GM23338 (cell line): ENCODE data around the gene PAK4. TPM values are rescaled to one million over a fixed set of nuclear protein-coding genes. Genes with fewer than 3 reads are reported as not detected.

ENCODE experiments used
- ATAC-seq: fragments of 200-7000 bp; cut with Tn5 transposase; 3 replicates; pipeline ENCODE4 v1.9.1; 2020
- DNase-seq: peaks from one replicate; pipeline ENCODE4 v3.0.0-alpha.2; 2015; ENCODE audit warnings: low spot score
- H2AFZ ChIP-seq: fragments of 200-600 bp; sonication (generic); 2 replicates; pipeline ENCODE4 v1.8.0; 2016; ENCODE audit warnings: antibody characterized with exemption, mild to moderate bottlenecking, moderate library complexity
- H3F3A ChIP-seq: fragments of 200-600 bp; sonication (generic); replicated peaks from 2 replicates; pipeline ENCODE4 v1.8.0; 2017; ENCODE audit warnings: antibody characterized with exemption, mixed run types, low read depth
- H3K27ac ChIP-seq: fragments of 200-600 bp; sonication (generic); 2 replicates; pipeline ENCODE4 v1.6.1; 2016; ENCODE audit warnings: low read depth
- H3K27me3 ChIP-seq: fragments of 200-600 bp; sonication (generic); 2 replicates; pipeline ENCODE4 v1.8.0; 2016; ENCODE audit warnings: mild to moderate bottlenecking, mixed run types, moderate library complexity; ENCODE audit not compliant: insufficient read depth
- H3K36me3 ChIP-seq: fragments of 200-600 bp; sonication (generic); 2 replicates; pipeline ENCODE4 v1.8.0; 2016; ENCODE audit warnings: mild to moderate bottlenecking; ENCODE audit not compliant: insufficient read depth
- H3K4me1 ChIP-seq: fragments of 200-600 bp; sonication (generic); 2 replicates; pipeline ENCODE4 v1.8.0; 2016; ENCODE audit warnings: mild to moderate bottlenecking, moderate library complexity; ENCODE audit not compliant: insufficient read depth
- H3K4me2 ChIP-seq: fragments of 200-600 bp; sonication (generic); 2 replicates; pipeline ENCODE4 v1.7.1; 2017; ENCODE audit warnings: mixed run types
- H3K4me3 ChIP-seq: fragments of 200-600 bp; sonication (generic); 2 replicates; pipeline ENCODE4 v1.6.1; 2016; ENCODE audit warnings: mixed run types
- H3K79me2 ChIP-seq: fragments of 200-600 bp; sonication (generic); replicated peaks from 2 replicates; pipeline ENCODE4 v1.8.0; 2017; ENCODE audit warnings: mild to moderate bottlenecking; ENCODE audit not compliant: insufficient read depth
- H3K9me2 ChIP-seq: fragments of 200-600 bp; sonication (generic); 2 replicates; pipeline ENCODE4 v1.8.0; 2017; ENCODE audit not compliant: insufficient read depth
- H4K20me1 ChIP-seq: fragments of 200-600 bp; sonication (generic); replicated peaks from 2 replicates; pipeline ENCODE4 v1.8.0; 2017; ENCODE audit warnings: mild to moderate bottlenecking; ENCODE audit not compliant: insufficient read depth
- H3K27ac Mint-ChIP-seq: 2 replicates; pipeline ENCODE4 v1.8.0; 2020; ENCODE audit warnings: inconsistent platforms, mild to moderate bottlenecking, moderate library complexity, mixed read lengths
- H3K27me3 Mint-ChIP-seq: 3 replicates; pipeline ENCODE4 v1.8.0; 2022; ENCODE audit warnings: low read depth, mild to moderate bottlenecking, moderate library complexity, mixed read lengths, inconsistent platforms; ENCODE audit not compliant: insufficient read depth, poor library complexity
- H3K36me3 Mint-ChIP-seq: 3 replicates; pipeline ENCODE4 v1.8.0; 2021; ENCODE audit warnings: low read depth, mild to moderate bottlenecking, inconsistent platforms, moderate library complexity, mixed read lengths
- H3K4me1 Mint-ChIP-seq: 3 replicates; pipeline ENCODE4 v1.8.0; 2020; ENCODE audit warnings: mild to moderate bottlenecking, inconsistent platforms, mixed read lengths
- H3K4me3 Mint-ChIP-seq: 3 replicates; pipeline ENCODE4 v1.8.0; 2021; ENCODE audit warnings: moderate library complexity, mild to moderate bottlenecking, inconsistent platforms, mixed read lengths
- H3K9me3 Mint-ChIP-seq: 3 replicates; pipeline ENCODE4 v1.8.0; 2020; ENCODE audit warnings: moderate library complexity, mild to moderate bottlenecking, inconsistent platforms, mixed read lengths
- CREB1 ChIP-seq: fragments of 250-450 bp; sonication (Bioruptor Pico); IDR thresholded peaks from 2 replicates; pipeline ENCODE4 v1.5.0; 2020; ENCODE audit warnings: low read depth, mild to moderate bottlenecking, moderate library complexity
- EZH2phosphoT487 ChIP-seq: fragments of 200-600 bp; sonication (generic); IDR thresholded peaks from one replicate; pipeline ENCODE4 v1.8.1; 2018; ENCODE audit warnings: antibody characterized with exemption; ENCODE audit not compliant: unreplicated experiment
- JUNB ChIP-seq: IDR thresholded peaks from one replicate; pipeline ENCODE4 v1.6.1; 2016; ENCODE audit warnings: antibody characterized with exemption; ENCODE audit not compliant: unreplicated experiment
- NANOG ChIP-seq: IDR thresholded peaks from 2 replicates; pipeline ENCODE4 v1.6.1; 2016; ENCODE audit warnings: antibody characterized with exemption, borderline replicate concordance
- ZNF114 ChIP-seq: fragments of 250-450 bp; sonication (Bioruptor Pico); IDR thresholded peaks from 2 replicates; pipeline ENCODE4 v1.5.0; 2020; ENCODE audit warnings: mild to moderate bottlenecking, moderate library complexity
- polyA plus RNA-seq: library from polyadenylated mRNA; unstranded; fragments of >200 nt; fragmentation: Nextera tagmentation; extraction: Ambion mirVana; gene quantifications from 2 replicates; pipeline ENCODE4 v1.2.1, GENCODE V29; 2016
- total RNA-seq: library from RNA; depleted of rRNA; stranded (reverse); fragments of >200 nt; shearing (Covaris generic); gene quantifications from 2 replicates; pipeline ENCODE4 v1.2.3, GENCODE V29; 2014
- TF ChIP-seq, protein P1 (sequence below), 2 experiments: fragments of 200-600 bp in 1 of 2; sonication (generic) in 1 of 2; conservative IDR thresholded peaks; 2 replicates each; pipeline versions ENCODE4 v1.5.1 to v1.6.1; 2016 to 2017; ENCODE audit warnings: antibody characterized with exemption in 2 of 2, low read depth in 2 of 2, mild to moderate bottlenecking in 2 of 2, moderate library complexity in 1 of 2
- TF ChIP-seq, protein P2 (sequence below): fragments of 250-450 bp; sonication (Bioruptor Pico); IDR thresholded peaks from 2 replicates; pipeline ENCODE4 v1.5.0; 2020; ENCODE audit warnings: mild to moderate bottlenecking, moderate library complexity

PAK4 gene
- total and polyA plus RNA-seq, 2 experiments from 2014 or later: 28.7 to 35.4 TPM

DNA sequence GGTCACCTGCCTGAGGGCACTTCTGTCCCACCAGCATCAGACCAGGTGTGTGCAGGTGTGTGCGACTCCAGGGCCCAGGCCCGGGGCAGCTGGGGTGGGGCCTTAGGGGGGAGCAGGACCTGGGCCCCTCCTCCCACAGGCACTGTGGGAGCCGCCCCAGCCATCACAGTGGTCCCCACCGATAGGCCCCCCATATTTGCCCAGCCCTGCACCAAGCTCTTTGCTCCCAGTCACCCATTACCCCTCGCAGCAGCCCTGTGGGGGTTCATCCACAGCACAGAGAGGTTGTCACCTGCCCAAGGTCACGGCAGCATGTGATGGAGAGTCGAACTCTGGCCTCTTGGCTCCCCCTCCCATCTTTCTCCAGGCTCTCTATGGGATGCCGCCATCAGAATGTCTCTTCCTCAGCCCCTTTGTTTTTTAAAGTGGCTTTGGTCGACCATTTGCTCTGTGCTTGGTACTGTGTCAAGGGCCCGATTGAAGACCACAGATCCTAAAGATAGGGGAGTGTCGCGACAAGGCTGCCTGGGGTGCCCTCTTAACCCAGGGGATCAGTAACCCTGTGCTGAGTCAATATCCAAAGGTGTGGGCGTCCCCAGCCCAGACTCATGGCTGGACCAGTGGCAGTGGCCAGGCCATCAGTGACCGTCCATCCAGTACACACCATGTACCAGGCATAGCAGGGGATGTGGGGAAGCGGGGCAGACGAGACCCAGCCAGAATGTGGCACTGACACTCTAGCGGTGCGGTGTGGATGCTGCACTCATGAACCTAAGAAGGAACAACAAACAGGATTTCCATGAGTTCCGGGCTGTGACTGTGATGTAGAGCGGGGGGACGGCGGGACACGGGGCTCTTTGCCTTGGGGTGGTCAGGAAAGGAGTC lies 42.9 kb downstream of the PAK4 start:
- Mint-ChIP-seq H3K9me3 (no peaks in the 10 kb centered on the region), H3K4me1 (peaks cover 21% of the 10 kb centered on the region), H3K27ac (peak overlapping the region; percentile 10; the same call in 1 of the 2 replicates), H3K4me3 (no peak overlapping the region; the same call in 2 of the 3 replicates), H3K27me3 (peaks cover 8% of the 10 kb centered on the region), H3K36me3 (peaks cover 5% of the 10 kb centered on the region; the same call in 1 of the 3 replicates)
- no peak for DNase-seq
- ATAC-seq: no peak
- Histone ChIP-seq H3F3A (no peaks in the 10 kb centered on the region), H3K79me2 (peaks cover 5% of the 10 kb centered on the region), H3K27ac (no peak overlapping the region), H2AFZ (no peak overlapping the region), H3K4me3 (no peak overlapping the region), H3K4me2 (0 out of 2 replicates have a peak overlapping the region, but pooled peaks have one; percentile 32), H4K20me1 (peaks cover 7% of the 10 kb centered on the region), H3K27me3 (no peaks in the 10 kb centered on the region), H3K36me3 (no peaks in the 10 kb centered on the region), H3K9me2 (no peaks in the 10 kb centered on the region), H3K4me1 (peaks cover 12% of the 10 kb centered on the region; the same call in 1 of the 2 replicates)
- no peak for TF ChIP-seq JUNB
- TF ChIP-seq, protein P1, sequence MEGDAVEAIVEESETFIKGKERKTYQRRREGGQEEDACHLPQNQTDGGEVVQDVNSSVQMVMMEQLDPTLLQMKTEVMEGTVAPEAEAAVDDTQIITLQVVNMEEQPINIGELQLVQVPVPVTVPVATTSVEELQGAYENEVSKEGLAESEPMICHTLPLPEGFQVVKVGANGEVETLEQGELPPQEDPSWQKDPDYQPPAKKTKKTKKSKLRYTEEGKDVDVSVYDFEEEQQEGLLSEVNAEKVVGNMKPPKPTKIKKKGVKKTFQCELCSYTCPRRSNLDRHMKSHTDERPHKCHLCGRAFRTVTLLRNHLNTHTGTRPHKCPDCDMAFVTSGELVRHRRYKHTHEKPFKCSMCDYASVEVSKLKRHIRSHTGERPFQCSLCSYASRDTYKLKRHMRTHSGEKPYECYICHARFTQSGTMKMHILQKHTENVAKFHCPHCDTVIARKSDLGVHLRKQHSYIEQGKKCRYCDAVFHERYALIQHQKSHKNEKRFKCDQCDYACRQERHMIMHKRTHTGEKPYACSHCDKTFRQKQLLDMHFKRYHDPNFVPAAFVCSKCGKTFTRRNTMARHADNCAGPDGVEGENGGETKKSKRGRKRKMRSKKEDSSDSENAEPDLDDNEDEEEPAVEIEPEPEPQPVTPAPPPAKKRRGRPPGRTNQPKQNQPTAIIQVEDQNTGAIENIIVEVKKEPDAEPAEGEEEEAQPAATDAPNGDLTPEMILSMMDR (conservative IDR thresholded peaks at IDR 0.05; ENCODE audit: low read depth in 2 of 2): no peak
- TF ChIP-seq ZNF114: no peak
- TF ChIP-seq NANOG: no peak

DNA sequence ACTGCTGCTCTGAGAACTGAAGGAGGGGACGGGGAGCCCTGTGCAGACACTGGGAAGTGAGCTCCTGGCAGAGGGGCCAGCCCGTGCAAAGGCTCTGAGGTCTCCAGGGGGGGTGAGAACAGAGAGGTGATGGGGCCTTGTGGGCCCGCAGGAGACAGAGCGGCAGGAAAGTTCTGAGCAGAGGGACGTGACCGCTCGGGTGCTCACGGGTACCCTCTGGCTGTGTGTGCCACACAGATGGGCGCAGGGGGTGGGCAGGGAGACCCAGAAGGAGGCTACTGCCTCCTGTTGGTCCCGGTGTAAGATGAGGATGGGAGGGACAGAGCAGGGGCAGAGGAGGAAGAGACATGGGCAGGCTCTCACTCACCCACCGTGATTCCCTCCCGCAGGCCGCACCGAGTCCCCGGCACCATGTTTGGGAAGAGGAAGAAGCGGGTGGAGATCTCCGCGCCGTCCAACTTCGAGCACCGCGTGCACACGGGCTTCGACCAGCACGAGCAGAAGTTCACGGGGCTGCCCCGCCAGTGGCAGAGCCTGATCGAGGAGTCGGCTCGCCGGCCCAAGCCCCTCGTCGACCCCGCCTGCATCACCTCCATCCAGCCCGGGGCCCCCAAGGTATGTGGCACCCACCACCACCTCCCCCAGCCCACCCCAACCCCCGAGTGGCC lies 43.7 kb downstream of the PAK4 start:
- Mint-ChIP-seq H3K27ac (peak overlapping the region; percentile 10; the same call in 1 of the 2 replicates), H3K9me3 (no peaks in the 10 kb centered on the region), H3K4me1 (peaks cover 21% of the 10 kb centered on the region), H3K4me3 (no peak overlapping the region), H3K27me3 (peaks cover 7% of the 10 kb centered on the region), H3K36me3 (peaks cover 5% of the 10 kb centered on the region; the same call in 1 of the 3 replicates)
- H3F3A ChIP-seq: no peaks in the 10 kb centered on the region
- DNase-seq (no peak), ATAC-seq (no peak)
- no peaks in the 10 kb centered on the region for H3K79me2 ChIP-seq
- H3K4me2 ChIP-seq: no peak overlapping the region
- no peaks in the 10 kb centered on the region for H3K27me3 ChIP-seq
- peaks cover 7% of the 10 kb centered on the region for H4K20me1 ChIP-seq
- no peak overlapping the region for H3K27ac ChIP-seq
- no peak overlapping the region for H2AFZ ChIP-seq
- H3K9me2 ChIP-seq: no peaks in the 10 kb centered on the region
- H3K4me3 ChIP-seq: no peak overlapping the region
- no peaks in the 10 kb centered on the region for H3K36me3 ChIP-seq
- peaks cover 12% of the 10 kb centered on the region; the same call in 1 of the 2 replicates for H3K4me1 ChIP-seq
- TF ChIP-seq, protein P1 (conservative IDR thresholded peaks at IDR 0.05; ENCODE audit: low read depth in 2 of 2): peak in 1 of 2 experiments; percentile 22; a peak in 2 of 4 replicates
- no peak for TF ChIP-seq CREB1 (CRISPR knock-in tag)
- TF ChIP-seq, protein P2, sequence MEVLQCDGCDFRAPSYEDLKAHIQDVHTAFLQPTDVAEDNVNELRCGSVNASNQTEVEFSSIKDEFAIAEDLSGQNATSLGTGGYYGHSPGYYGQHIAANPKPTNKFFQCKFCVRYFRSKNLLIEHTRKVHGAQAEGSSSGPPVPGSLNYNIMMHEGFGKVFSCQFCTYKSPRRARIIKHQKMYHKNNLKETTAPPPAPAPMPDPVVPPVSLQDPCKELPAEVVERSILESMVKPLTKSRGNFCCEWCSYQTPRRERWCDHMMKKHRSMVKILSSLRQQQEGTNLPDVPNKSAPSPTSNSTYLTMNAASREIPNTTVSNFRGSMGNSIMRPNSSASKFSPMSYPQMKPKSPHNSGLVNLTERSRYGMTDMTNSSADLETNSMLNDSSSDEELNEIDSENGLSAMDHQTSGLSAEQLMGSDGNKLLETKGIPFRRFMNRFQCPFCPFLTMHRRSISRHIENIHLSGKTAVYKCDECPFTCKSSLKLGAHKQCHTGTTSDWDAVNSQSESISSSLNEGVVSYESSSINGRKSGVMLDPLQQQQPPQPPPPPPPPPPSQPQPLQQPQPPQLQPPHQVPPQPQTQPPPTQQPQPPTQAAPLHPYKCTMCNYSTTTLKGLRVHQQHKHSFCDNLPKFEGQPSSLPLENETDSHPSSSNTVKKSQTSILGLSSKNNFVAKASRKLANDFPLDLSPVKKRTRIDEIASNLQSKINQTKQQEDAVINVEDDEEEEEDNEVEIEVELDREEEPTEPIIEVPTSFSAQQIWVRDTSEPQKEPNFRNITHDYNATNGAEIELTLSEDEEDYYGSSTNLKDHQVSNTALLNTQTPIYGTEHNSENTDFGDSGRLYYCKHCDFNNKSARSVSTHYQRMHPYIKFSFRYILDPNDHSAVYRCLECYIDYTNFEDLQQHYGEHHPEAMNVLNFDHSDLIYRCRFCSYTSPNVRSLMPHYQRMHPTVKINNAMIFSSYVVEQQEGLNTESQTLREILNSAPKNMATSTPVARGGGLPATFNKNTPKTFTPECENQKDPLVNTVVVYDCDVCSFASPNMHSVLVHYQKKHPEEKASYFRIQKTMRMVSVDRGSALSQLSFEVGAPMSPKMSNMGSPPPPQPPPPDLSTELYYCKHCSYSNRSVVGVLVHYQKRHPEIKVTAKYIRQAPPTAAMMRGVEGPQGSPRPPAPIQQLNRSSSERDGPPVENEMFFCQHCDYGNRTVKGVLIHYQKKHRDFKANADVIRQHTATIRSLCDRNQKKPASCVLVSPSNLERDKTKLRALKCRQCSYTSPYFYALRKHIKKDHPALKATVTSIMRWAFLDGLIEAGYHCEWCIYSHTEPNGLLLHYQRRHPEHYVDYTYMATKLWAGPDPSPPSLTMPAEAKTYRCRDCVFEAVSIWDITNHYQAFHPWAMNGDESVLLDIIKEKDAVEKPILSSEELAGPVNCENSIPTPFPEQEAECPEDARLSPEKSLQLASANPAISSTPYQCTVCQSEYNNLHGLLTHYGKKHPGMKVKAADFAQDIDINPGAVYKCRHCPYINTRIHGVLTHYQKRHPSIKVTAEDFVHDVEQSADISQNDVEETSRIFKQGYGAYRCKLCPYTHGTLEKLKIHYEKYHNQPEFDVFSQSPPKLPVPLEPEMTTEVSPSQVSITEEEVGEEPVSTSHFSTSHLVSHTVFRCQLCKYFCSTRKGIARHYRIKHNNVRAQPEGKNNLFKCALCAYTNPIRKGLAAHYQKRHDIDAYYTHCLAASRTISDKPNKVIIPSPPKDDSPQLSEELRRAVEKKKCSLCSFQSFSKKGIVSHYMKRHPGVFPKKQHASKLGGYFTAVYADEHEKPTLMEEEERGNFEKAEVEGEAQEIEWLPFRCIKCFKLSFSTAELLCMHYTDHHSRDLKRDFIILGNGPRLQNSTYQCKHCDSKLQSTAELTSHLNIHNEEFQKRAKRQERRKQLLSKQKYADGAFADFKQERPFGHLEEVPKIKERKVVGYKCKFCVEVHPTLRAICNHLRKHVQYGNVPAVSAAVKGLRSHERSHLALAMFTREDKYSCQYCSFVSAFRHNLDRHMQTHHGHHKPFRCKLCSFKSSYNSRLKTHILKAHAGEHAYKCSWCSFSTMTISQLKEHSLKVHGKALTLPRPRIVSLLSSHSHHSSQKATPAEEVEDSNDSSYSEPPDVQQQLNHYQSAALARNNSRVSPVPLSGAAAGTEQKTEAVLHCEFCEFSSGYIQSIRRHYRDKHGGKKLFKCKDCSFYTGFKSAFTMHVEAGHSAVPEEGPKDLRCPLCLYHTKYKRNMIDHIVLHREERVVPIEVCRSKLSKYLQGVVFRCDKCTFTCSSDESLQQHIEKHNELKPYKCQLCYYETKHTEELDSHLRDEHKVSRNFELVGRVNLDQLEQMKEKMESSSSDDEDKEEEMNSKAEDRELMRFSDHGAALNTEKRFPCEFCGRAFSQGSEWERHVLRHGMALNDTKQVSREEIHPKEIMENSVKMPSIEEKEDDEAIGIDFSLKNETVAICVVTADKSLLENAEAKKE: no peak
- TF ChIP-seq ZNF114: no peak
- TF ChIP-seq EZH2phosphoT487: no peak
